ENCODE measurements around the gene TXNDC16. TPM values are rescaled to one million over a fixed set of nuclear protein-coding genes. Genes with fewer than 3 reads are reported as not detected.

Gene TXNDC16
- total RNA-seq, 4 donors from 2014 or later = 2.4 to 4.0 (median 2.9) TPM

DNA sequence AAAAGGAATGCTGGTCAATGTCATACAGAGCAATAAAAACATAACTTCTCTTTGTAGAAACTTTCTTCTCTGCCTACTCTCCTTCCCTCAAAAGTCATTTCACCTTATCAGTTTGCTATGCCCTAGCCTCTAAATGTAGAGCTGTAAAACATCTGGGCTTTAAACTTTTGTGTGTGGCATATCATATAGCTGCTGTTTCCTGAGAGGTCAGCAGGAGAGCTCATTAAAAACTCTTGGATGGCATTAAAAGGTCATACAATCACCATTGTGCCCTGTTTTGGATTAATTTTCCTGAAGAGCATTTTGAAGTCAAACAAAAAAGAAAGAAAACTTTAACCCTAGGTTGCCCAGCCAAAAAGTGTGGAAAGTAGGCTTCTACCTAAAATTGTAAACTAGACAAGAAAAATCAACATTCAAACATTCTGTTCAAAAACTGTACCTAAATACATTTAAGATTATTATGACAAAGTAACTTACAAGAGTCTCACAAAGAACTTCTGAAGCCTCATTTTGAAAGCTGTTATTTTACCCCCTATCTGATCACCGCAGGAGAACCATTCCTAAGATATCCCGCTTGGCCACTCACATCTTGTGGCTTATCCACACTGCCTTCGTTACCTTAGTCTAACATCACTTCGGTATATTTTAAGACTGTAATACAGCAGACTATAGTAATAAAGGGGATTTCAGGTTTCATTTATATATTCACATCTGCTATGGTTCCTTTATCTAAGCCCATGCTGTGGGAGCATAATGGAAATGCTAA, 38.1 kb downstream of the TXNDC16 start:
- DNase-seq (no peak), ATAC-seq (no peak)
- Histone ChIP-seq H3K27me3 (no peaks in the 10 kb centered on the region), H3K4me3 (no peak overlapping the region), H3K4me1 (no peaks in the 10 kb centered on the region), H3K9me3 (no peaks in the 10 kb centered on the region), H3K27ac (no peak overlapping the region), H3K36me3 (no peaks in the 10 kb centered on the region)
- in situ Hi-C loops (cut with MboI; ENCODE audit: low sequenced_read_pairs in 4 of 4) (no loop called here), intact Hi-C loops (cut with DNase I; ENCODE audit: low total_unique reads) (no loop called here)
- no peak for TF ChIP-seq POLR2A (IDR thresholded peaks at IDR 0.05)
- TF ChIP-seq CTCF (IDR thresholded peaks at IDR 0.05 in 4 of 5, conservative IDR thresholded peaks at IDR 0.05 in 1 of 5) = no peak

- no peaks in the 10 kb centered on the region for H3K9me3 ChIP-seq
- in situ Hi-C loops (cut with MboI; ENCODE audit: low sequenced_read_pairs in 4 of 4) (no loop called here), intact Hi-C loops (cut with DNase I; ENCODE audit: low total_unique reads) (no loop called here)
- TF ChIP-seq POLR2A (IDR thresholded peaks at IDR 0.05) = no peak
- no peak for TF ChIP-seq CTCF (IDR thresholded peaks at IDR 0.05 in 4 of 5, conservative IDR thresholded peaks at IDR 0.05 in 1 of 5)
- DNase-seq = no peak
- H3K27me3 ChIP-seq = no peaks in the 10 kb centered on the region
- ATAC-seq = no peak
- H3K36me3 ChIP-seq = no peaks in the 10 kb centered on the region
- no peak overlapping the region for H3K4me3 ChIP-seq
- no peaks in the 10 kb centered on the region for H3K4me1 ChIP-seq
- H3K27ac ChIP-seq = no peak overlapping the region
These were observed 39.1 kb downstream of the TXNDC16 start for GRCh38 chr14:52513249-52513648.

DNA sequence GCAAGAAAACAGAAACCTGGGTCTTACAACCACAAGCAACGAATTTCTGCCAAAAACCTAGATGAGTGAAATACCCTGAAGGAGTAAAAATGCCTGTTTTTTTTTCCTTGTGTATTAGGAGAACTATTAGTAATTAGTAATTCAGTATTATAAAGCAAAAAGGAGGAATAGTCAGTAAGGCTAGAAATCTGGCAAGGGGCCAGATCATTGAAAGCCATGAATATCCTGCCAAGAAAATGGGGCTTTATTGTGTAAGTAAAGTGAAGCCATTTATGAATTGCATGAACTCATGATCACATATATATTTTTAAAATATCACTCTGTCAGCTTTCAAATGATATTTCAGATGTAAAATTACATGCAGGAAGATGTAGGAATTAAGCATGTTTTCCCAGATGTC, 57.9 kb downstream of the TXNDC16 start:
- Histone ChIP-seq H3K4me1 (no peaks in the 10 kb centered on the region), H3K27ac (no peak overlapping the region), H3K9me3 (no peaks in the 10 kb centered on the region), H3K36me3 (peaks cover 0 to 6% of the 10 kb centered on the region in 2 donors), H3K27me3 (no peaks in the 10 kb centered on the region), H3K4me3 (no peak overlapping the region)
- intact Hi-C loops (cut with DNase I; ENCODE audit: low total_unique reads) (no loop called here), in situ Hi-C loops (cut with MboI; ENCODE audit: low sequenced_read_pairs in 4 of 4) (no loop called here)
- DNase-seq (no peak), ATAC-seq (no peak)
- TF ChIP-seq CTCF (IDR thresholded peaks at IDR 0.05 in 4 of 5, conservative IDR thresholded peaks at IDR 0.05 in 1 of 5) = no peak
- TF ChIP-seq POLR2A (IDR thresholded peaks at IDR 0.05) = no peak

- H3K36me3 ChIP-seq = peaks cover 0 to 14% of the 10 kb centered on the region in 2 donors
- in situ Hi-C loops (cut with MboI; ENCODE audit: low sequenced_read_pairs in 4 of 4) (no loop called here), intact Hi-C loops (cut with DNase I; ENCODE audit: low total_unique reads) (no loop called here)
- TF ChIP-seq POLR2A (IDR thresholded peaks at IDR 0.05) (no peak), CTCF (IDR thresholded peaks at IDR 0.05 in 4 of 5, conservative IDR thresholded peaks at IDR 0.05 in 1 of 5) (no peak)
- ATAC-seq = no peak
- DNase-seq = no peak
- no peaks in the 10 kb centered on the region for H3K9me3 ChIP-seq
- H3K4me3 ChIP-seq = no peak overlapping the region
- H3K27me3 ChIP-seq = no peaks in the 10 kb centered on the region
- no peak overlapping the region for H3K27ac ChIP-seq
- no peaks in the 10 kb centered on the region for H3K4me1 ChIP-seq
These were observed 66.8 kb downstream of the TXNDC16 start for GRCh38 chr14:52485350-52485960.
